ENCODE data around the gene KLHL1. TPM values are rescaled to one million over a fixed set of nuclear protein-coding genes. Genes with fewer than 3 reads are reported as not detected.

The KLHL1 gene
- total RNA-seq, 3 donors from 2014 or later: not detected

- no peaks in the 10 kb centered on the region for H3K4me1 ChIP-seq
- no peaks in the 10 kb centered on the region for H3K9me3 ChIP-seq
- no peak for DNase-seq (ENCODE audit: low spot score in 2 of 2)
- no peaks in the 10 kb centered on the region for H3K27me3 ChIP-seq
- H3K4me3 ChIP-seq: no peak overlapping the region
- TF ChIP-seq, protein P1, sequence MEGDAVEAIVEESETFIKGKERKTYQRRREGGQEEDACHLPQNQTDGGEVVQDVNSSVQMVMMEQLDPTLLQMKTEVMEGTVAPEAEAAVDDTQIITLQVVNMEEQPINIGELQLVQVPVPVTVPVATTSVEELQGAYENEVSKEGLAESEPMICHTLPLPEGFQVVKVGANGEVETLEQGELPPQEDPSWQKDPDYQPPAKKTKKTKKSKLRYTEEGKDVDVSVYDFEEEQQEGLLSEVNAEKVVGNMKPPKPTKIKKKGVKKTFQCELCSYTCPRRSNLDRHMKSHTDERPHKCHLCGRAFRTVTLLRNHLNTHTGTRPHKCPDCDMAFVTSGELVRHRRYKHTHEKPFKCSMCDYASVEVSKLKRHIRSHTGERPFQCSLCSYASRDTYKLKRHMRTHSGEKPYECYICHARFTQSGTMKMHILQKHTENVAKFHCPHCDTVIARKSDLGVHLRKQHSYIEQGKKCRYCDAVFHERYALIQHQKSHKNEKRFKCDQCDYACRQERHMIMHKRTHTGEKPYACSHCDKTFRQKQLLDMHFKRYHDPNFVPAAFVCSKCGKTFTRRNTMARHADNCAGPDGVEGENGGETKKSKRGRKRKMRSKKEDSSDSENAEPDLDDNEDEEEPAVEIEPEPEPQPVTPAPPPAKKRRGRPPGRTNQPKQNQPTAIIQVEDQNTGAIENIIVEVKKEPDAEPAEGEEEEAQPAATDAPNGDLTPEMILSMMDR (IDR thresholded peaks at IDR 0.05): no peak
- TF ChIP-seq POLR2AphosphoS5 (IDR thresholded peaks at IDR 0.05): no peak
- TF ChIP-seq POLR2A (IDR thresholded peaks at IDR 0.05): no peak
- no peak overlapping the region for H3K27ac ChIP-seq
- intact Hi-C loops (cut with DNase I; ENCODE audit: low total_unique reads): no loop called here
- H3K36me3 ChIP-seq: no peaks in the 10 kb centered on the region
Observed at GRCh38 chr13:69879936-69880335, 228.3 kb downstream of the KLHL1 start.

- DNase-seq (ENCODE audit: low spot score in 2 of 2): no peak
- Histone ChIP-seq H3K9me3 (no peaks in the 10 kb centered on the region), H3K4me1 (no peaks in the 10 kb centered on the region), H3K4me3 (no peak overlapping the region), H3K27me3 (no peaks in the 10 kb centered on the region), H3K27ac (no peak overlapping the region), H3K36me3 (no peaks in the 10 kb centered on the region)
- TF ChIP-seq POLR2AphosphoS5 (IDR thresholded peaks at IDR 0.05) (no peak), POLR2A (IDR thresholded peaks at IDR 0.05) (no peak)
- TF ChIP-seq, protein P1 (IDR thresholded peaks at IDR 0.05): no peak
- intact Hi-C loops (cut with DNase I; ENCODE audit: low total_unique reads): no loop called here
Observed at GRCh38 chr13:69872321-69873047, 235.8 kb downstream of the KLHL1 start.

GRCh38 chr13:69866555-69866954, 241.7 kb downstream of the KLHL1 start:
- TF ChIP-seq POLR2AphosphoS5 (IDR thresholded peaks at IDR 0.05) (no peak), POLR2A (IDR thresholded peaks at IDR 0.05) (no peak)
- TF ChIP-seq, protein P1 (IDR thresholded peaks at IDR 0.05): no peak
- Histone ChIP-seq H3K4me1 (no peaks in the 10 kb centered on the region), H3K36me3 (no peaks in the 10 kb centered on the region), H3K9me3 (no peaks in the 10 kb centered on the region), H3K27ac (no peak overlapping the region), H3K27me3 (no peaks in the 10 kb centered on the region), H3K4me3 (no peak overlapping the region)
- intact Hi-C loops (cut with DNase I; ENCODE audit: low total_unique reads): no loop called here
- no peak for DNase-seq (ENCODE audit: low spot score in 2 of 2)

DNA sequence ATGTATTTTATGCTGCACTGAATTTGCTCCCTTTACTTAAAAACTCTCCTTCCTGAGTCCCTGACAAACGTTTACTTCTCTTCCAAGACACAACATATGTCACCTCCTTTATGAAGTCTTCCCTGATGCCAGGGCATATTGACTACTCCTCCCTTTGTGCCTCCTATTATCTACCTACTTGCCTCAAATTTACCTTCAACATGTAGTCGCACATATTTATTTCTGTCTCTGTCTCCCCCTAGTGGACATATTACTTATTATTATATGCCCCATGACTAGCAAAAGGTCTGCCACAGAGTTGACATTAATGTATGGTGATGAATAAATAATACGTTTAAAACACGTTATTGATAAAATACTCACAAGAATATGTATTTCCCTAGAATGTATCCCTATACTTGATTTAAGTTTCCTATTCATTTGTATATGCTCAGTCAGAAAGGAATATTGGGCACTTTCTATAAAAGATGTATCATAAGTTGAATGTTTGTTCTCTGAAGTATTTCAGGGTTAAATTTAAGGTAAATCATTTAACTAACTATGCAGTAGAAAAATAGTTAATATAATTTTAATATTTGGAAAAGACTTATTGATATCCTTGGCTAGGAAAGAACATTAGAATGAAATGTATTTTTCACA, 250.9 kb downstream of the KLHL1 start:
- intact Hi-C loops (cut with DNase I; ENCODE audit: low total_unique reads): no loop called here
- H3K27me3 ChIP-seq: no peaks in the 10 kb centered on the region
- no peaks in the 10 kb centered on the region for H3K4me1 ChIP-seq
- DNase-seq (ENCODE audit: low spot score in 2 of 2): no peak
- TF ChIP-seq, protein P1 (IDR thresholded peaks at IDR 0.05): peak in 2 of 3 donors; percentile 23 to 48
- no peak for TF ChIP-seq POLR2AphosphoS5 (IDR thresholded peaks at IDR 0.05)
- no peaks in the 10 kb centered on the region for H3K36me3 ChIP-seq
- no peaks in the 10 kb centered on the region for H3K9me3 ChIP-seq
- no peak overlapping the region for H3K4me3 ChIP-seq
- no peak overlapping the region for H3K27ac ChIP-seq

GRCh38 chr13:69856331-69856730, 251.9 kb downstream of the KLHL1 start:
- Histone ChIP-seq H3K36me3 (no peaks in the 10 kb centered on the region), H3K9me3 (no peaks in the 10 kb centered on the region), H3K4me3 (no peak overlapping the region), H3K27me3 (no peaks in the 10 kb centered on the region), H3K27ac (no peak overlapping the region), H3K4me1 (no peaks in the 10 kb centered on the region)
- no peak for DNase-seq (ENCODE audit: low spot score in 2 of 2)
- no peak for TF ChIP-seq POLR2A (IDR thresholded peaks at IDR 0.05)
- TF ChIP-seq POLR2AphosphoS5 (IDR thresholded peaks at IDR 0.05): no peak
- TF ChIP-seq, protein P1 (IDR thresholded peaks at IDR 0.05): no peak
- intact Hi-C loops (cut with DNase I; ENCODE audit: low total_unique reads): no loop called here
